ENCODE results near the gene DRG2. TPM values are rescaled to one million over a fixed set of nuclear protein-coding genes. Genes with fewer than 3 reads are reported as not detected.

Gene DRG2
- total and polyA plus RNA-seq, 2 donors (not counting 3 experiments of a cell fraction or from before 2014, with no cell fraction given) = 50.2 to 60.4 TPM

DNA sequence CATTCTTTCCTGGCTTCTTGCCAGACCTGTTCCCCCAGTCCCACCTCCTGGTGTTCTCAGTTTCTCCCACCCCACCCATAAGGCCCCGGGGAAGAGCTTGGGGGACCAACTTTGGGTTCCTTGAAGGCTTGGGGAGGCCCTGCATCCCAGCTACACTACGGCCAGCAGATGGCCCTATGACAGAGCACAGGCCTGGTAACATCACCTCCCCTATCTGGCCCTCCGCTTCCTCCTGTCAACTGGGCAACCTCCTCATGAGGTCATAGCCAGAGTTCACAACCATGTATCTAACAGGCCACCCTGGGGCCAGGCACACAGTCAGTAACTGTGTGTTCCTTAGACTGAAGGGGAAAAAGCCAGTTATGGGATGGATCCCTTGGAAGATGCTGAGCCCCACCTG, 52.2 kb downstream of the DRG2 start:
- H3K4me2 ChIP-seq (ENCODE audit: insufficient read depth, low read length) = no peak overlapping the region
- H3K4me1 ChIP-seq (ENCODE audit: control insufficient read depth, extremely low read depth, insufficient read depth, low read length) = peaks cover 3% of the 10 kb centered on the region
- no peak for TF ChIP-seq GATA2 (IDR thresholded peaks at IDR 0.05; ENCODE audit: insufficient read depth, insufficient read length, low read depth, low read length)
- TF ChIP-seq, protein P1, sequence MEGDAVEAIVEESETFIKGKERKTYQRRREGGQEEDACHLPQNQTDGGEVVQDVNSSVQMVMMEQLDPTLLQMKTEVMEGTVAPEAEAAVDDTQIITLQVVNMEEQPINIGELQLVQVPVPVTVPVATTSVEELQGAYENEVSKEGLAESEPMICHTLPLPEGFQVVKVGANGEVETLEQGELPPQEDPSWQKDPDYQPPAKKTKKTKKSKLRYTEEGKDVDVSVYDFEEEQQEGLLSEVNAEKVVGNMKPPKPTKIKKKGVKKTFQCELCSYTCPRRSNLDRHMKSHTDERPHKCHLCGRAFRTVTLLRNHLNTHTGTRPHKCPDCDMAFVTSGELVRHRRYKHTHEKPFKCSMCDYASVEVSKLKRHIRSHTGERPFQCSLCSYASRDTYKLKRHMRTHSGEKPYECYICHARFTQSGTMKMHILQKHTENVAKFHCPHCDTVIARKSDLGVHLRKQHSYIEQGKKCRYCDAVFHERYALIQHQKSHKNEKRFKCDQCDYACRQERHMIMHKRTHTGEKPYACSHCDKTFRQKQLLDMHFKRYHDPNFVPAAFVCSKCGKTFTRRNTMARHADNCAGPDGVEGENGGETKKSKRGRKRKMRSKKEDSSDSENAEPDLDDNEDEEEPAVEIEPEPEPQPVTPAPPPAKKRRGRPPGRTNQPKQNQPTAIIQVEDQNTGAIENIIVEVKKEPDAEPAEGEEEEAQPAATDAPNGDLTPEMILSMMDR (IDR thresholded peaks at IDR 0.05; ENCODE audit: extremely low read depth in 1 of 2, insufficient read depth in 1 of 2, low read depth in 1 of 2, low read length in 2 of 2) = peak in 1 of 2 donors; percentile 17
- intact Hi-C loops (cut with micrococcal nuclease) (loop anchor here (5.0 kb wide), 1 partner anchor 77 kb away; no protein-coding TSS in a partner anchor), dilution Hi-C loops (cut with MboI; ENCODE audit: extremely low pct_ligation_motif_present, low sequenced_read_pairs) (no loop called here)
- FAIRE-seq (no peak), DNase-seq (ENCODE audit: low read depth, low spot score) (no peak)
- H3K27ac ChIP-seq (ENCODE audit: insufficient read depth, low read depth, low read length) = no peak overlapping the region
- CTCF ChIA-PET = interaction anchor here (0.7 to 3.5 kb wide), 7 partner anchors 12 to 81 kb away, joined by 3 to 37 read pairs (median 10); partner anchors contain the start of gene ALKBH5
- no peaks in the 10 kb centered on the region for H3K27me3 ChIP-seq (ENCODE audit: control insufficient read depth in 2 of 2, insufficient read depth in 2 of 2, low read length in 2 of 2)
- no peak overlapping the region for H2AFZ ChIP-seq (ENCODE audit: low read depth, low read length)
- H3K9me3 ChIP-seq (replicated peaks; ENCODE audit: control insufficient read depth, insufficient read depth, low read length) = no peaks in the 10 kb centered on the region
- BruUV-seq (replicated peaks) = no TSS peak
- H3K79me2 ChIP-seq (ENCODE audit: control insufficient read depth, insufficient read depth, low read length) = no peaks in the 10 kb centered on the region
- H4K20me1 ChIP-seq (replicated peaks; ENCODE audit: control insufficient read depth, extremely low read depth, insufficient read depth, low read length) = no peaks in the 10 kb centered on the region
- H3K9me1 ChIP-seq (replicated peaks; ENCODE audit: control insufficient read depth, extremely low read depth, insufficient read depth, low read length) = no peaks in the 10 kb centered on the region
- no peak overlapping the region for H3K4me3 ChIP-seq (replicated peaks in 1 of 3; ENCODE audit: insufficient read depth in 1 of 3, low read depth in 1 of 3, low read length in 3 of 3)
- H3K36me3 ChIP-seq (ENCODE audit: control insufficient read depth in 2 of 2, extremely low read depth in 1 of 2, insufficient read depth in 2 of 2, low read length in 2 of 2) = no peaks in the 10 kb centered on the region
- POLR2A ChIA-PET = no interaction called here
- no peak overlapping the region for H3K9ac ChIP-seq (replicated peaks; ENCODE audit: extremely low read depth, insufficient read depth, low read length)

DNA sequence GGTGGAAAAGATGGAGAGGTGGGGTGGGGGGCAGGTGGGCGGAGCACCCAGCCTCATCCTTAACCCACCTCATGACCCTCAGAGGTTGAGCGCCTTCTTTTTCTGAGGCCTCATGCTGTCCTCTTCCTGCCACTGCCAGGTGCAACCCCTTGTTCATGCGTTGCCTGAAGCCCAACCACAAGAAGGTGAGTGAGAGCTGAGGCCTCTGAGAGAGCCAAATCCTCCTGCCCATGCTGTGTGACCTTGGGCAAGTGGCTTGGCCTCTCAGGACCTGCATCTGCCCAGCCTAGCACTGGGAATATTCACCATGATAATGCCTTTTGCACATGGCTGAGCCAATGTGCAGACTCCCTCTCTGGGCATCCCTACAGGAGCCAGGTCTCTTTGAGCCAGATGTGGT, 52.9 kb downstream of the DRG2 start:
- no peaks in the 10 kb centered on the region for H3K9me1 ChIP-seq (replicated peaks; ENCODE audit: control insufficient read depth, extremely low read depth, insufficient read depth, low read length)
- H3K36me3 ChIP-seq (ENCODE audit: control insufficient read depth in 2 of 2, extremely low read depth in 1 of 2, insufficient read depth in 2 of 2, low read length in 2 of 2) = no peaks in the 10 kb centered on the region
- FAIRE-seq (no peak), DNase-seq (ENCODE audit: low read depth, low spot score) (no peak)
- ChIA-PET POLR2A (no interaction called here), CTCF (interaction anchor here (0.5 to 3.5 kb wide), 27 partner anchors 8 to 356 kb away, joined by 3 to 37 read pairs (median 4); partner anchors contain the start of gene ALKBH5)
- no peak overlapping the region for H3K4me3 ChIP-seq (replicated peaks in 1 of 3; ENCODE audit: insufficient read depth in 1 of 3, low read depth in 1 of 3, low read length in 3 of 3)
- H3K27me3 ChIP-seq (ENCODE audit: control insufficient read depth in 2 of 2, insufficient read depth in 2 of 2, low read length in 2 of 2) = no peaks in the 10 kb centered on the region
- peaks cover 4% of the 10 kb centered on the region for H3K4me1 ChIP-seq (ENCODE audit: control insufficient read depth, extremely low read depth, insufficient read depth, low read length)
- H3K4me2 ChIP-seq (ENCODE audit: insufficient read depth, low read length) = no peak overlapping the region
- dilution Hi-C loops (cut with MboI; ENCODE audit: extremely low pct_ligation_motif_present, low sequenced_read_pairs) = no loop called here
- H3K79me2 ChIP-seq (ENCODE audit: control insufficient read depth, insufficient read depth, low read length) = no peaks in the 10 kb centered on the region
- no peak overlapping the region for H3K27ac ChIP-seq (ENCODE audit: insufficient read depth, low read depth, low read length)
- TF ChIP-seq, protein P1 (IDR thresholded peaks at IDR 0.05; ENCODE audit: extremely low read depth in 1 of 2, insufficient read depth in 1 of 2, low read depth in 1 of 2, low read length in 2 of 2) = no peak
- TF ChIP-seq FOS (IDR thresholded peaks at IDR 0.05; ENCODE audit: borderline replicate concordance, insufficient read depth, low read length) (no peak), POLR2AphosphoS5 (IDR thresholded peaks at IDR 0.05; ENCODE audit: insufficient read depth, low read depth, low read length) (no peak), MYC (IDR thresholded peaks at IDR 0.05; ENCODE audit: low read depth, low read length) (no peak)
- TF ChIP-seq, protein P2, sequence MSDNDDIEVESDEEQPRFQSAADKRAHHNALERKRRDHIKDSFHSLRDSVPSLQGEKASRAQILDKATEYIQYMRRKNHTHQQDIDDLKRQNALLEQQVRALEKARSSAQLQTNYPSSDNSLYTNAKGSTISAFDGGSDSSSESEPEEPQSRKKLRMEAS (IDR thresholded peaks at IDR 0.05; ENCODE audit: insufficient read depth, insufficient read length) = no peak
- H3K9ac ChIP-seq (replicated peaks; ENCODE audit: extremely low read depth, insufficient read depth, low read length) = no peak overlapping the region
- H3K9me3 ChIP-seq (replicated peaks; ENCODE audit: control insufficient read depth, insufficient read depth, low read length) = no peaks in the 10 kb centered on the region
- no peaks in the 10 kb centered on the region for H4K20me1 ChIP-seq (replicated peaks; ENCODE audit: control insufficient read depth, extremely low read depth, insufficient read depth, low read length)
- H2AFZ ChIP-seq (ENCODE audit: low read depth, low read length) = no peak overlapping the region
- BruUV-seq (replicated peaks) = no TSS peak
- intact Hi-C loops (cut with micrococcal nuclease) = loop anchor here (1.0 to 5.0 kb wide), 2 partner anchors 43 to 77 kb away; partner anchors contain the start of gene ALKBH5
